A673 (cell line): Measurements from ENCODE around the gene MIS12.

ENCODE experiments used
- EZH2 ChIP-seq: fragments of 200-600 bp; sonication (generic); IDR thresholded peaks from 2 replicates; pipeline ENCODE4 v1.6.1; 2017; ENCODE audit warnings: borderline replicate concordance, low read depth, mild to moderate bottlenecking, mixed read lengths, antibody characterized with exemption, low read length; ENCODE audit not compliant: poor library complexity, severe bottlenecking
- TF ChIP-seq, protein P1 (sequence below): fragments of 300-800, 200-600 bp; sonication (generic); conservative IDR thresholded peaks from 2 replicates; pipeline ENCODE4 v1.5.1; 2017; ENCODE audit warnings: low read depth, mild to moderate bottlenecking, antibody characterized with exemption, low read length, moderate library complexity, mixed read lengths

DNA sequence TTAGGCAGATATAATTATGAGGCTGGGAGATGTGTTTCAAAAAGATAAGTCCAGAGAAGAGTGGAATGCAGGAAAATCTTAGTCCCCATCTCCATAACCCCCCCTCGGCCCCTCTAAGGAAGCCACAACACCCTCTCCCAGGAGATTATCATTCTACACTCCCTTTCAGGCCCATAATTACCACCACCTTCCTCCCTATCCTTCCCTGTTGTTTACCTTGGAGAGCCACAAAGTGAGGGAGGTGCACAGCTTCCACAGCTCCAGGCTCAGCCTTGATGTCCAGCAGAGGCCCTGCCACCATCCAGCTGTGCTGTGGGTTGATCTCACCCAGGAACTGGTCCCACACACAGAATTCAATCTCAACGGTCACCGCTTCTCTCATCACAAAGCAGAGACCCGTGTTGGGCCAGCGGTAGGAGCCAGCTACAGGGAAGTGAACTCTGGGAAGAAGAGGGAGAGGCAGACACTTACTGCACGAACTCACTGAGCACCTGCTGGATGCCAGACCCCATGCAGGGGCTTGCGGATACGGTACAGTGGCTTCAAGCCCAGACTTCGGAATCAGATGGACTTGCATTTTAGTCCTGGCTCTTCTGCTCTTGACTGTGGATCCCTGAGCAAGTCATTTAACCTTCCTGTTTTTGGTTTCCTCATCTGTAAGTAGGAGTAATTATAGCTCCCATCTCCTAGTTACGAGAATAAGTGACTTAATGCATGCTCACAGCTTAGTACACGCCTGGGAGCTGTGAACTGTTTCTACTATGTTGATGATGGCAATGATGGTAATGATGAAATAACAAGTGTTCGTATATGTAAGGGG lies 44.1 kb downstream of the MIS12 start:
- TF ChIP-seq, protein P1, sequence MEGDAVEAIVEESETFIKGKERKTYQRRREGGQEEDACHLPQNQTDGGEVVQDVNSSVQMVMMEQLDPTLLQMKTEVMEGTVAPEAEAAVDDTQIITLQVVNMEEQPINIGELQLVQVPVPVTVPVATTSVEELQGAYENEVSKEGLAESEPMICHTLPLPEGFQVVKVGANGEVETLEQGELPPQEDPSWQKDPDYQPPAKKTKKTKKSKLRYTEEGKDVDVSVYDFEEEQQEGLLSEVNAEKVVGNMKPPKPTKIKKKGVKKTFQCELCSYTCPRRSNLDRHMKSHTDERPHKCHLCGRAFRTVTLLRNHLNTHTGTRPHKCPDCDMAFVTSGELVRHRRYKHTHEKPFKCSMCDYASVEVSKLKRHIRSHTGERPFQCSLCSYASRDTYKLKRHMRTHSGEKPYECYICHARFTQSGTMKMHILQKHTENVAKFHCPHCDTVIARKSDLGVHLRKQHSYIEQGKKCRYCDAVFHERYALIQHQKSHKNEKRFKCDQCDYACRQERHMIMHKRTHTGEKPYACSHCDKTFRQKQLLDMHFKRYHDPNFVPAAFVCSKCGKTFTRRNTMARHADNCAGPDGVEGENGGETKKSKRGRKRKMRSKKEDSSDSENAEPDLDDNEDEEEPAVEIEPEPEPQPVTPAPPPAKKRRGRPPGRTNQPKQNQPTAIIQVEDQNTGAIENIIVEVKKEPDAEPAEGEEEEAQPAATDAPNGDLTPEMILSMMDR = no peak
- TF ChIP-seq EZH2 = no peak
